Activated T-cell treated with anti-CD3 and anti-CD28 coated beads, Interleukin-2, amount 50 U/mL, for 4 hours (primary cell): ENCODE data around the gene SMIM36. TPM values are rescaled to one million over a fixed set of nuclear protein-coding genes. Genes with fewer than 3 reads are reported as not detected.
"Not testable (repeated sequence)": the region's sequence is repeated elsewhere in the genome, so short reads cannot be mapped to it uniquely, and the experiment has no call there.

Experiments used
- ATAC-seq, 2 donors: fragments of 200-7000 bp; cut with Tn5 transposase; one replicate each; pipeline ENCODE4 v1.10.0; 2021
- DNase-seq: peaks from one replicate; pipeline ENCODE4 v3.0.0-alpha.2; 2020
- H3K27me3 Mint-ChIP-seq: one replicate; pipeline ENCODE4 v1.8.0; 2021; ENCODE audit warnings: low read depth, mixed read lengths
- H3K36me3 Mint-ChIP-seq: one replicate; pipeline ENCODE4 v1.8.0; 2022; ENCODE audit warnings: mixed read lengths; ENCODE audit not compliant: insufficient read depth
- H3K4me1 Mint-ChIP-seq: one replicate; pipeline ENCODE4 v1.8.0; 2021; ENCODE audit warnings: low read depth, mixed read lengths
- H3K4me3 Mint-ChIP-seq: one replicate; pipeline ENCODE4 v1.8.0; 2021; ENCODE audit warnings: mild to moderate bottlenecking, moderate library complexity, mixed read lengths
- H3K9me3 Mint-ChIP-seq: one replicate; pipeline ENCODE4 v1.8.0; 2021; ENCODE audit warnings: mixed read lengths
- total RNA-seq, 3 donors: library from RNA; stranded (reverse); gene quantifications; one replicate each; pipeline ENCODE4 v1.2.1, GENCODE V29; 2021

SMIM36 gene
- total RNA-seq, 3 donors from 2014 or later: not detected

- Mint-ChIP-seq H3K27me3 (peaks cover 6% of the 10 kb centered on the region), H3K4me1 (peaks cover 10% of the 10 kb centered on the region), H3K4me3 (no peak overlapping the region), H3K9me3 (no peaks in the 10 kb centered on the region), H3K36me3 (peaks cover 2% of the 10 kb centered on the region)
- ATAC-seq (no peak), DNase-seq (no peak)
These were observed 70.9 kb downstream of the SMIM36 start for GRCh38 chr17:55440391-55440790.

GRCh38 chr17:55437159-55437605 is 74.1 kb downstream of the SMIM36 start:
- Mint-ChIP-seq H3K27me3 (peaks cover 9% of the 10 kb centered on the region), H3K4me3 (no peak overlapping the region), H3K36me3 (peaks cover 2% of the 10 kb centered on the region), H3K4me1 (peaks cover 33% of the 10 kb centered on the region), H3K9me3 (no peaks in the 10 kb centered on the region)
- DNase-seq: no peak
- ATAC-seq: no peak

- Mint-ChIP-seq H3K27me3 (peaks cover 9% of the 10 kb centered on the region), H3K4me1 (peaks cover 34% of the 10 kb centered on the region), H3K4me3 (no peak overlapping the region)
These were observed 74.8 kb downstream of the SMIM36 start for GRCh38 chr17:55436224-55437158.

GRCh38 chr17:55435408-55435807 is 75.8 kb downstream of the SMIM36 start:
- no peak for ATAC-seq
- peaks cover 9% of the 10 kb centered on the region for H3K27me3 Mint-ChIP-seq
- H3K4me1 Mint-ChIP-seq: peaks cover 34% of the 10 kb centered on the region
- H3K4me3 Mint-ChIP-seq: no peak overlapping the region
- peaks cover 2% of the 10 kb centered on the region for H3K36me3 Mint-ChIP-seq
- H3K9me3 Mint-ChIP-seq: no peaks in the 10 kb centered on the region
- no peak for DNase-seq

More at GRCh38 chr17:55436224-55437158, 74.8 kb downstream of the SMIM36 start:
- ATAC-seq (peak; percentile 12 to 37), DNase-seq (no peak)
- no peaks in the 10 kb centered on the region for H3K9me3 Mint-ChIP-seq
- peaks cover 2% of the 10 kb centered on the region for H3K36me3 Mint-ChIP-seq

- DNase-seq: no peak
- no peaks in the 10 kb centered on the region for H3K9me3 Mint-ChIP-seq
- peaks cover 34% of the 10 kb centered on the region for H3K4me1 Mint-ChIP-seq
- H3K4me3 Mint-ChIP-seq: no peak overlapping the region
- H3K36me3 Mint-ChIP-seq: peaks cover 2% of the 10 kb centered on the region
- ATAC-seq: peak; percentile 81 to 85
- H3K27me3 Mint-ChIP-seq: peaks cover 9% of the 10 kb centered on the region
These were observed 76.5 kb downstream of the SMIM36 start for GRCh38 chr17:55434721-55435120.

- Mint-ChIP-seq H3K27me3 (peaks cover 9% of the 10 kb centered on the region), H3K36me3 (peaks cover 2% of the 10 kb centered on the region), H3K4me1 (peaks cover 34% of the 10 kb centered on the region), H3K4me3 (no peak overlapping the region), H3K9me3 (no peaks in the 10 kb centered on the region)
- ATAC-seq: no peak
- DNase-seq: no peak
These were observed 77.4 kb downstream of the SMIM36 start for GRCh38 chr17:55433629-55434422.

GRCh38 chr17:55433029-55433628 is 78.1 kb downstream of the SMIM36 start:
- peaks cover 34% of the 10 kb centered on the region for H3K4me1 Mint-ChIP-seq
- ATAC-seq (no peak), DNase-seq (no peak)
- H3K4me3 Mint-ChIP-seq: no peak overlapping the region
- peaks cover 2% of the 10 kb centered on the region for H3K36me3 Mint-ChIP-seq
- peaks cover 10% of the 10 kb centered on the region for H3K27me3 Mint-ChIP-seq
- no peaks in the 10 kb centered on the region for H3K9me3 Mint-ChIP-seq

GRCh38 chr17:55432358-55433028 is 78.8 kb downstream of the SMIM36 start:
- Mint-ChIP-seq H3K9me3 (no peaks in the 10 kb centered on the region), H3K4me3 (no peak overlapping the region), H3K36me3 (peaks cover 2% of the 10 kb centered on the region), H3K27me3 (peaks cover 7% of the 10 kb centered on the region), H3K4me1 (peaks cover 31% of the 10 kb centered on the region)
- peak; percentile 20 to 31 for ATAC-seq
- no peak for DNase-seq

- DNase-seq, H3K36me3 Mint-ChIP-seq, ATAC-seq, H3K4me3 Mint-ChIP-seq, H3K27me3 Mint-ChIP-seq, H3K9me3 Mint-ChIP-seq: not testable (repeated sequence)
- peaks cover 29% of the 10 kb centered on the region for H3K4me1 Mint-ChIP-seq
These were observed 79.3 kb downstream of the SMIM36 start for GRCh38 chr17:55431914-55432313.

- ATAC-seq (no peak), DNase-seq (no peak)
- peaks cover 11% of the 10 kb centered on the region for H3K27me3 Mint-ChIP-seq
- H3K36me3 Mint-ChIP-seq: peaks cover 2% of the 10 kb centered on the region
- no peaks in the 10 kb centered on the region for H3K9me3 Mint-ChIP-seq
- H3K4me3 Mint-ChIP-seq: no peak overlapping the region
- peaks cover 26% of the 10 kb centered on the region for H3K4me1 Mint-ChIP-seq
These were observed 80.5 kb downstream of the SMIM36 start for GRCh38 chr17:55430541-55431288.

GRCh38 chr17:55427587-55427882 is 83.7 kb downstream of the SMIM36 start:
- H3K9me3 Mint-ChIP-seq: no peaks in the 10 kb centered on the region
- H3K4me1 Mint-ChIP-seq: peaks cover 6% of the 10 kb centered on the region
- ATAC-seq (no peak), DNase-seq (no peak)
- no peaks in the 10 kb centered on the region for H3K36me3 Mint-ChIP-seq
- peaks cover 24% of the 10 kb centered on the region for H3K27me3 Mint-ChIP-seq
- no peak overlapping the region for H3K4me3 Mint-ChIP-seq

- Mint-ChIP-seq H3K9me3 (no peaks in the 10 kb centered on the region), H3K36me3 (no peaks in the 10 kb centered on the region), H3K4me1 (peaks cover 4% of the 10 kb centered on the region), H3K4me3 (no peak overlapping the region), H3K27me3 (peaks cover 27% of the 10 kb centered on the region)
- DNase-seq (no peak), ATAC-seq (no peak)
These were observed 84.2 kb downstream of the SMIM36 start for GRCh38 chr17:55426851-55427586.
